H1 (cell line): ENCODE measurements around the gene FRK. TPM values are rescaled to one million over a fixed set of nuclear protein-coding genes. Genes with fewer than 3 reads are reported as not detected.

Experiments
- ASH2L ChIP-seq: fragments of 200-600, 300-600 bp; sonication (generic); IDR thresholded peaks from one replicate; pipeline ENCODE4 v1.7.1; 2017; ENCODE audit warnings: low read length
- CHD1 ChIP-seq: IDR thresholded peaks from 2 replicates; pipeline ENCODE4 v1.6.1; 2012; ENCODE audit warnings: low read depth, low read length, improper control_type of control experiment
- EP300 ChIP-seq, 2 experiments: IDR thresholded peaks; 1 replicate in 1 of 2; 2 replicates in 1 of 2; pipeline ENCODE4 v1.6.1; 2011 to 2012; ENCODE audit warnings: low read depth in 2 of 2, low read length in 2 of 2, mild to moderate bottlenecking in 2 of 2, borderline replicate concordance in 1 of 2, inconsistent platforms in 1 of 2, moderate library complexity in 1 of 2
- HDAC2 ChIP-seq, 2 experiments: fragments of 300-600 bp in 1 of 2; sonication (generic) in 1 of 2; IDR thresholded peaks; 2 replicates each; pipeline ENCODE4 v1.6.1; 2011 to 2012; ENCODE audit warnings: low read depth in 2 of 2, low read length in 2 of 2, mild to moderate bottlenecking in 2 of 2, moderate library complexity in 2 of 2, borderline replicate concordance in 1 of 2, inconsistent platforms in 1 of 2
- HDAC6 ChIP-seq: IDR thresholded peaks from one replicate; pipeline ENCODE4 v1.7.1; 2012; ENCODE audit warnings: low read depth, mild to moderate bottlenecking, inconsistent platforms, low read length, moderate library complexity
- JUND ChIP-seq: IDR thresholded peaks from 2 replicates; pipeline ENCODE4 v1.6.1; 2011; ENCODE audit warnings: mild to moderate bottlenecking, improper control_type of control experiment, low read length
- KDM1A ChIP-seq: fragments of 200-600, 300-600 bp; sonication (generic); IDR thresholded peaks from 2 replicates; pipeline ENCODE4 v1.7.1; 2016; ENCODE audit warnings: mild to moderate bottlenecking, low read length, borderline replicate concordance
- POLR2AphosphoS5 ChIP-seq: IDR thresholded peaks from 2 replicates; pipeline ENCODE4 v1.6.1; 2011; ENCODE audit warnings: low read depth, low read length
- RAD21 ChIP-seq, 2 experiments: IDR thresholded peaks in 1 of 2; conservative IDR thresholded peaks in 1 of 2; 2 replicates each; pipeline ENCODE4 v1.6.1; 2011; ENCODE audit warnings: low read depth in 2 of 2, low read length in 2 of 2, improper control_type of control experiment in 1 of 2, inconsistent platforms in 1 of 2, mild to moderate bottlenecking in 1 of 2, moderate library complexity in 1 of 2
- RBBP5 ChIP-seq: IDR thresholded peaks from 2 replicates; pipeline ENCODE4 v1.7.1; 2012; ENCODE audit warnings: low read depth, mild to moderate bottlenecking, inconsistent platforms, low read length, moderate library complexity, borderline replicate concordance
- SIX5 ChIP-seq: IDR thresholded peaks from 2 replicates; pipeline ENCODE4 v1.6.1; 2011; ENCODE audit warnings: mild to moderate bottlenecking, low read depth, low read length
- SP2 ChIP-seq: IDR thresholded peaks from 2 replicates; pipeline ENCODE4 v1.6.1; 2012; ENCODE audit warnings: mild to moderate bottlenecking, low read length, inconsistent platforms
- TCF12 ChIP-seq: IDR thresholded peaks from 2 replicates; pipeline ENCODE4 v1.6.1; 2011; ENCODE audit warnings: low read depth, mild to moderate bottlenecking, low read length
- polyA plus RNA-seq, 7 experiments: library from polyadenylated mRNA; depleted of rRNA in 3 of 7; stranded (reverse) in 5 of 7; unstranded in 2 of 7; fragments of >200 nt in 5 of 7; fragments of 200-250 nt in 2 of 7; gene quantifications; 1 replicate in 5 of 7; 2 replicates in 1 of 7; 4 replicates in 1 of 7; pipeline versions ENCODE4 v1.2.1 to v1.2.3, GENCODE V29; 2011 to 2013; ENCODE audit warnings: missing spikeins in 2 of 7, mixed read lengths in 2 of 7
- total RNA-seq: library from RNA; stranded (reverse); fragmentation: NEBNext Ultra II Directional; extraction: Animal tissue kit (Norgen Biotek cat#: 25700); gene quantifications from 2 replicates; pipeline ENCODE4 v1.2.1, GENCODE V29; 2021
- TF ChIP-seq, protein P1 (sequence below): IDR thresholded peaks from 2 replicates; pipeline ENCODE4 v1.6.1; 2011; ENCODE audit warnings: low read length, improper control_type of control experiment
- TF ChIP-seq, protein P2 (sequence below), 3 experiments: IDR thresholded peaks; 1 replicate in 2 of 3; 2 replicates in 1 of 3; pipeline versions ENCODE4 v1.5.1 to v1.6.1; 2011; ENCODE audit warnings: low read length in 3 of 3, mild to moderate bottlenecking in 3 of 3, inconsistent platforms in 2 of 3, low read depth in 1 of 3, moderate library complexity in 1 of 3; ENCODE audit not compliant: insufficient read depth in 1 of 3; ENCODE audit errors: control extremely low read depth in 1 of 3

FRK gene
- total and polyA plus RNA-seq, 2 of the 8 experiments (the other 6 are each of a cell fraction or from before 2014, with no cell fraction given), result 0.11 to 0.24 TPM

DNA sequence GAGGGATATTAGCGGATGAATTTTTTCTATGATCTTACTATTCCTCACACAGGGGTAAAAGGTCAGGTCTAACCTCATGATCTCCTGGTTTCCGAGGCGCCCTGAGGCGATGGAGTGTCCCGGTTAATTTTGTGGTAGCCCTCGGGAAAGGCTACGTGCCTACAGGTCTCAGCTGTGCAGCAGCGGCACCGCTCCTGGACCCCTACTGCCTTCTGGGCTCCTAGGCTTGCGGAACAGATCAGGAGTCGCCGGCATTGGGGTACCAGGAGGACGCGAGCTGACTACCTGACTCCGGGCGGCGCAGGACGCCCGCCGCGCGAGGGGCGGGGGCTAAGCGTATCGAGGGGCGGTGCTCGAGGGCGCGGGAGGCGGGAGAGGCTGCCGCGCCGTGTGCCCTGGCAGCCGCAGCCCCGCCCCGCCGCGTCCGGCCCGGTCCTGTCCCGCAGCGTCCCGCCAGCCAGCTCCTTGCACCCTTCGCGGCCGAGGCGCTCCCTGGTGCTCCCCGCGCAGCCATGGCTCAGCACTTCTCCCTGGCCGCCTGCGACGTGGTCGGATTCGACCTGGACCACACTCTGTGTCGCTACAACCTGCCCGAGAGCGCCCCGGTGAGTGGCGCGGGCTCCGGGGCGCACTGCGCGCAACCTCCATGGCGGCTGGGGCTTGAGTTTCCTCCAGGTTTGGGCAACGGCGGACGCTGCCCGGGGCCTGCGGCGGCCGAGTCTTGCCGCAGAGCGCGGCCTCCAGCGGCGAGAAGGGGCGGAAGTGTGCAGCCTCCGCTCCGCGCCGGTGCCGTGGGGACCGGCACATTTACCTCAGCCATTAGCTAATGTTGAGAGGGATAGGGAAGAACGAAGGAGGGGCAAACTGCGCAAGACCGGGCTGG lies 40.0 kb upstream of the FRK start, which contains the start of gene NT5DC1 (continued):
- TF ChIP-seq, protein P1, sequence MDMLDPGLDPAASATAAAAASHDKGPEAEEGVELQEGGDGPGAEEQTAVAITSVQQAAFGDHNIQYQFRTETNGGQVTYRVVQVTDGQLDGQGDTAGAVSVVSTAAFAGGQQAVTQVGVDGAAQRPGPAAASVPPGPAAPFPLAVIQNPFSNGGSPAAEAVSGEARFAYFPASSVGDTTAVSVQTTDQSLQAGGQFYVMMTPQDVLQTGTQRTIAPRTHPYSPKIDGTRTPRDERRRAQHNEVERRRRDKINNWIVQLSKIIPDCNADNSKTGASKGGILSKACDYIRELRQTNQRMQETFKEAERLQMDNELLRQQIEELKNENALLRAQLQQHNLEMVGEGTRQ, result no peak
- TF ChIP-seq JUND (no peak), SP2 (no peak), SIX5 (no peak), RBBP5 (peak; percentile 98; the same call in 1 of the 2 replicates), POLR2AphosphoS5 (peak; percentile 95), KDM1A (no peak), CHD1 (no peak), EP300 (IDR thresholded peaks at IDR 0.05; ENCODE audit: borderline replicate concordance in 1 of 2, low read depth in 2 of 2, low read length in 2 of 2) (0 out of 3 replicates have a peak, but pooled peaks of 1 of the 2 experiments have one; percentile 3), HDAC2 (IDR thresholded peaks at IDR 0.05; ENCODE audit: borderline replicate concordance in 1 of 2, low read depth in 2 of 2, low read length in 2 of 2) (no peak), ASH2L (peak; percentile 98), TCF12 (no peak), RAD21 (IDR thresholded peaks at IDR 0.05 in 1 of 2, conservative IDR thresholded peaks at IDR 0.05 in 1 of 2; ENCODE audit: low read depth in 2 of 2, low read length in 2 of 2) (no peak; a peak in 1 of 4 replicates), HDAC6 (no peak)
- TF ChIP-seq, protein P2, sequence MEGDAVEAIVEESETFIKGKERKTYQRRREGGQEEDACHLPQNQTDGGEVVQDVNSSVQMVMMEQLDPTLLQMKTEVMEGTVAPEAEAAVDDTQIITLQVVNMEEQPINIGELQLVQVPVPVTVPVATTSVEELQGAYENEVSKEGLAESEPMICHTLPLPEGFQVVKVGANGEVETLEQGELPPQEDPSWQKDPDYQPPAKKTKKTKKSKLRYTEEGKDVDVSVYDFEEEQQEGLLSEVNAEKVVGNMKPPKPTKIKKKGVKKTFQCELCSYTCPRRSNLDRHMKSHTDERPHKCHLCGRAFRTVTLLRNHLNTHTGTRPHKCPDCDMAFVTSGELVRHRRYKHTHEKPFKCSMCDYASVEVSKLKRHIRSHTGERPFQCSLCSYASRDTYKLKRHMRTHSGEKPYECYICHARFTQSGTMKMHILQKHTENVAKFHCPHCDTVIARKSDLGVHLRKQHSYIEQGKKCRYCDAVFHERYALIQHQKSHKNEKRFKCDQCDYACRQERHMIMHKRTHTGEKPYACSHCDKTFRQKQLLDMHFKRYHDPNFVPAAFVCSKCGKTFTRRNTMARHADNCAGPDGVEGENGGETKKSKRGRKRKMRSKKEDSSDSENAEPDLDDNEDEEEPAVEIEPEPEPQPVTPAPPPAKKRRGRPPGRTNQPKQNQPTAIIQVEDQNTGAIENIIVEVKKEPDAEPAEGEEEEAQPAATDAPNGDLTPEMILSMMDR (IDR thresholded peaks at IDR 0.05; ENCODE audit: control extremely low read depth in 1 of 3, insufficient read depth in 1 of 3, low read depth in 1 of 3, low read length in 3 of 3), result peak in 2 of 3 experiments; percentile 21 to 36; a peak in 3 of 4 replicates
